ENCODE results near the gene CTSE. TPM values are rescaled to one million over a fixed set of nuclear protein-coding genes. Genes with fewer than 3 reads are reported as not detected.
"Not testable (repeated sequence)": the region's sequence is repeated elsewhere in the genome, so short reads cannot be mapped to it uniquely, and the experiment has no call there.

The CTSE gene
- total RNA-seq, 1 donor from 2014 or later = 5.6 TPM

DNA sequence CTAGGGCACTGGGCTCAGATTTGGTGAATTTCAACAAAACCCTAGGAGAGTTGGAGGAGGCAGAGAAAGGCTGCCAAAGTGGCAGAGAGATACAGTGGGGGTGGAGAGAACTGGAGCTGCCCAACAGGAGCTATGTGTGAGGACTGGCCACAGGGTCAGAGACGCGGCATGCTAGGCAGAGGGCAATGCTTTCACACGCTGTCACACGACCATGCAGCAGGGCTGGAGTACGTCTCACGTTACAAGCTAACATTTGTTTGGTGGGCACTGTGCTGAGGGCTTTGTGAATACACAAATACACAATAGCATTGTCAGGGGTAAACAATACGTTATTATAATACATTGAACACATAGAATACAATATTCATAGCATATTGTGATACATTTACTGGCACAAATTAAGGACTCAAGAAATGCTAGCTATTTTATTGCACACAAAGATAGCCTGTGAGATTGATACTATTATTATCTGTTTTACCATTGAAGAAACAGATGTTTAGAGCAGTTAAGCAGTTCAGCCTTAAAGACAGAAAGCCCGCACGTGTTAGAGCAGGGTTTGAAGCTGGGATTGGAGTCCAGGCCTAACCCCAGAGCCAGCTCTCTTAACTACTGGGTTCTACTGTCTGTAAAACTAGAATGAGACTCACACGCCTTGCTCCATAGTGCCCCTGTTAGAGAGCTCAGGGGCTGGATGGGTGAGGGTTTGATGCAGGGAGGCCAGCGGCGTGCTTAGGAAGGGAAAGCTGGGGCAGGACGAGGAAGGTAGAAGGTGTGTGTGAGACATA lies 25.0 kb downstream of the CTSE start:
- no peak overlapping the region for H3K27ac Mint-ChIP-seq
- no peaks in the 10 kb centered on the region for H3K36me3 Mint-ChIP-seq (ENCODE audit: insufficient read depth)
- H3K4me1 Mint-ChIP-seq (ENCODE audit: low read depth) = peaks cover 4% of the 10 kb centered on the region
- no peak for DNase-seq (ENCODE audit: low spot score, unreplicated experiment)
- peaks cover 4% of the 10 kb centered on the region for H3K9me3 Mint-ChIP-seq (ENCODE audit: low read depth)
- no peak overlapping the region for H3K4me3 Mint-ChIP-seq (ENCODE audit: low read depth)
- H3K27me3 Mint-ChIP-seq = peaks cover 22% of the 10 kb centered on the region
- TF ChIP-seq, protein P1, sequence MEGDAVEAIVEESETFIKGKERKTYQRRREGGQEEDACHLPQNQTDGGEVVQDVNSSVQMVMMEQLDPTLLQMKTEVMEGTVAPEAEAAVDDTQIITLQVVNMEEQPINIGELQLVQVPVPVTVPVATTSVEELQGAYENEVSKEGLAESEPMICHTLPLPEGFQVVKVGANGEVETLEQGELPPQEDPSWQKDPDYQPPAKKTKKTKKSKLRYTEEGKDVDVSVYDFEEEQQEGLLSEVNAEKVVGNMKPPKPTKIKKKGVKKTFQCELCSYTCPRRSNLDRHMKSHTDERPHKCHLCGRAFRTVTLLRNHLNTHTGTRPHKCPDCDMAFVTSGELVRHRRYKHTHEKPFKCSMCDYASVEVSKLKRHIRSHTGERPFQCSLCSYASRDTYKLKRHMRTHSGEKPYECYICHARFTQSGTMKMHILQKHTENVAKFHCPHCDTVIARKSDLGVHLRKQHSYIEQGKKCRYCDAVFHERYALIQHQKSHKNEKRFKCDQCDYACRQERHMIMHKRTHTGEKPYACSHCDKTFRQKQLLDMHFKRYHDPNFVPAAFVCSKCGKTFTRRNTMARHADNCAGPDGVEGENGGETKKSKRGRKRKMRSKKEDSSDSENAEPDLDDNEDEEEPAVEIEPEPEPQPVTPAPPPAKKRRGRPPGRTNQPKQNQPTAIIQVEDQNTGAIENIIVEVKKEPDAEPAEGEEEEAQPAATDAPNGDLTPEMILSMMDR (IDR thresholded peaks at IDR 0.05; ENCODE audit: unreplicated experiment) = no peak

- H3K4me3 Mint-ChIP-seq (ENCODE audit: low read depth); H3K27ac Mint-ChIP-seq; H3K36me3 Mint-ChIP-seq (ENCODE audit: insufficient read depth); DNase-seq (ENCODE audit: low spot score, unreplicated experiment); H3K4me1 Mint-ChIP-seq (ENCODE audit: low read depth); H3K9me3 Mint-ChIP-seq (ENCODE audit: low read depth): not testable (repeated sequence)
- H3K27me3 Mint-ChIP-seq = peaks cover 15% of the 10 kb centered on the region
These were observed 27.1 kb downstream of the CTSE start for GRCh38 chr1:205996641-205997040.

- DNase-seq (ENCODE audit: low spot score, unreplicated experiment) = no peak
- H3K27me3 Mint-ChIP-seq = peaks cover 31% of the 10 kb centered on the region
These were observed 29.3 kb downstream of the CTSE start for GRCh38 chr1:205994346-205994745.

DNA sequence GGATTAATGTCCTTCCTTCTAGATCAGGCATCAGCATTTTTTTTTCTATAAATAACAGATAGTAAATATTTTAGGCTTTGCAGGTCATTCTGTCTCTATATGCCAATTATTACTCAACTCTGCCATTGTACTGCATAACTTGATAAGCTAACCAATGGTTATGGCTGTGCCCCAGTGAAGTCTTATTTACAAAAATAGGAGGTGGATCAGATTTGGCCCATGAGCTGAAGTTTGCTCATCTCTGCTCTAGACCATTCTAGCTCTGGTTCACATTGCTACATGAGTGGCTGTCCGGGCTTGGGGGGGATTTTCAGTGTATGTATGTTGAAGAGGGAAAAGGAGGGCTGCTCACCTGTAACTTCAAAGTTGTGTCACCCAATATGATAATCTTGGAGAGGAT lies 30.6 kb downstream of the CTSE start:
- no peaks in the 10 kb centered on the region for H3K4me1 Mint-ChIP-seq (ENCODE audit: low read depth)
- no peak overlapping the region for H3K27ac Mint-ChIP-seq
- DNase-seq (ENCODE audit: low spot score, unreplicated experiment) = no peak
- TF ChIP-seq, protein P1 (IDR thresholded peaks at IDR 0.05; ENCODE audit: unreplicated experiment) = no peak
- H3K27me3 Mint-ChIP-seq = peaks cover 35% of the 10 kb centered on the region
- H3K4me3 Mint-ChIP-seq (ENCODE audit: low read depth) = no peak overlapping the region
- H3K9me3 Mint-ChIP-seq (ENCODE audit: low read depth) = no peaks in the 10 kb centered on the region
- no peaks in the 10 kb centered on the region for H3K36me3 Mint-ChIP-seq (ENCODE audit: insufficient read depth)

More at GRCh38 chr1:205994346-205994745, 29.3 kb downstream of the CTSE start:
- TF ChIP-seq, protein P1 (IDR thresholded peaks at IDR 0.05; ENCODE audit: unreplicated experiment) = no peak
- Mint-ChIP-seq H3K36me3 (ENCODE audit: insufficient read depth) (no peaks in the 10 kb centered on the region), H3K4me1 (ENCODE audit: low read depth) (peaks cover 4% of the 10 kb centered on the region), H3K27ac (no peak overlapping the region), H3K4me3 (ENCODE audit: low read depth) (no peak overlapping the region), H3K9me3 (ENCODE audit: low read depth) (peaks cover 4% of the 10 kb centered on the region)

DNA sequence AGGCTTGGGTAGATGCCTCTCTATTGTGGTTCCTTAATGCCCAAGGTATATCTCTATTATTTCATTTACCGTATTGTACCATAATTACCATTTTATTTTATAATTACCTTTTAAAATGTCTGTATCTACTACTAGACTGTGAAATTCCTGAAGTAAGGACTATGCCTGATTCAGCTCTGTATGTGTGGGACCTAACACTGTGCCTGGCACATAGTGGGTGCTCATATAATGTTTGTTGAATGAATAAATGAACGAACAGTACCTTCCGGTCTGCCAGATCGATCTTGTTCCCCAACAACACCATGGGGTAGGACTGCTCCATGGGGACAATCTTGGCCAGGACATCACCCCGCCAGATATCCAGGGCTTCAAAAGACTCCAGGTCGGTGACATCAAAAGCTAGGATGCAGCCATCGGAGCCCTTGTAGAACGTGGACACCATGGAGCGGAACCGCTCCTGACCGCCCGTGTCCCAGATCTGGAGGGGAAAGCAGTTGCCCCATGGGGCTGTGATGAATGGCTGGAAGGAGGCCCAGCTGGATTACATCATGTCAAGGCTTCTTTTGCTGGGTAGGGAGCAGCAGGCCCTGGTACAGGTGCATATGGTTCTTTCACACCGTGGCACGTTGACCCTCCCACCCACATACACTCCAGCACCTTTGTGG lies 31.3 kb downstream of the CTSE start:
- TF ChIP-seq, protein P1 (IDR thresholded peaks at IDR 0.05; ENCODE audit: unreplicated experiment) = no peak
- H3K27me3 Mint-ChIP-seq = peaks cover 30% of the 10 kb centered on the region
- H3K4me3 Mint-ChIP-seq (ENCODE audit: low read depth) = no peak overlapping the region
- H3K9me3 Mint-ChIP-seq (ENCODE audit: low read depth) = no peaks in the 10 kb centered on the region
- no peaks in the 10 kb centered on the region for H3K4me1 Mint-ChIP-seq (ENCODE audit: low read depth)
- no peak for DNase-seq (ENCODE audit: low spot score, unreplicated experiment)
- no peak overlapping the region for H3K27ac Mint-ChIP-seq
- no peaks in the 10 kb centered on the region for H3K36me3 Mint-ChIP-seq (ENCODE audit: insufficient read depth)
